KOPT-K1 (cell line): ENCODE results near the gene PNCK.

Source experiments
- H3K27ac ChIP-seq: fragments of 200-600 bp; sonication (generic); 2 replicates; pipeline ENCODE4 v1.5.1; 2016; ENCODE audit warnings: antibody characterized with exemption, mild to moderate bottlenecking, low read depth, low read length; ENCODE audit not compliant: poor library complexity, severe bottlenecking
- H3K36me3 ChIP-seq: fragments of 200-600 bp; sonication (generic); 2 replicates; pipeline ENCODE4 v1.5.1; 2017; ENCODE audit warnings: antibody characterized with exemption, mild to moderate bottlenecking, low read length, moderate library complexity; ENCODE audit not compliant: insufficient read depth
- H3K9me3 ChIP-seq: fragments of 200-600 bp; sonication (generic); 2 replicates; pipeline ENCODE4 v1.5.1; 2017; ENCODE audit warnings: antibody characterized with exemption, low read length, mild to moderate bottlenecking; ENCODE audit not compliant: insufficient read depth, poor library complexity, severe bottlenecking

The PNCK gene

DNA sequence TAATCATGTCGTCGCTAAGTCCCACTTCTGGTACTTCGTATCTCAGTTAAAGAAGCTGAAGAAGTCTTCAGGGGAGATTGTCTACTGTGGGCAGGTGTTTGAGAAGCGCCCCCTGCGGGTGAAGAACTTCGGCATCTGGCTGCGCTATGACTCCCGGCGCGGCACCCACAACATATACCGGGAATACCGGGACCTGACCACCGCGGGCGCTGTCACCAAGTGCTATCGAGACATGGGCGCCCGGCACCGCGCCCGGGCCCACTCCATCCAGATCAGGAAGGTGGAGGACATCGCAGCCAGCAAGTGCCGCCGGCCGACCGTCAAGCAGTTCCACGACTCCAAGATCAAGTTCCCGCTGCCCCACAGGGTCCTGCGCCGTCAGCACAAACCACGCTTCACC, 11.3 kb downstream of the PNCK start:
- no peaks in the 10 kb centered on the region for H3K9me3 ChIP-seq
- H3K27ac ChIP-seq: no peak overlapping the region
- H3K36me3 ChIP-seq: no peaks in the 10 kb centered on the region

GRCh38 chrX:153659268-153659667, 14.3 kb downstream of the PNCK start:
- Histone ChIP-seq H3K9me3 (no peaks in the 10 kb centered on the region), H3K36me3 (no peaks in the 10 kb centered on the region), H3K27ac (no peak overlapping the region)

GRCh38 chrX:153657161-153657560, 16.5 kb downstream of the PNCK start:
- Histone ChIP-seq H3K36me3 (no peaks in the 10 kb centered on the region), H3K27ac (no peak overlapping the region), H3K9me3 (no peaks in the 10 kb centered on the region)

DNA sequence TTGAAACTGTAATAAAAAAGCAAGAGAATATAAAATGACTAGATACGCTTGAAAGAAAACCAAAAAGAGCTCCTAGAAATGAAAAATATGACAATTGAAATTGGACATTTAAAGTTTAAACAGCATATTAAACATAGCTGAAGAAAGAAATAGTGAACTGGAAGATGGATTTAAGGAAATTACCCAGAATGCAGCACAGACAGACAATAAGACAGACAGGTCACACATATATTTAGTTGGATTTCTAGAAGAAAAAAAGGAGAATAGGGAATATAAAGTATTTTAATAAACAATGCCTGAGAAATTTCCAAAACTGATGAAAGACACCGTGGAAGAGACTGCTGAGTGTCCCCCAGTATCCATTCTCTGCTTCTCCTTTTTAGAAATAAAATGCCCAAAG, 20.1 kb downstream of the PNCK start:
- Histone ChIP-seq H3K27ac (no peak overlapping the region), H3K36me3 (no peaks in the 10 kb centered on the region), H3K9me3 (no peaks in the 10 kb centered on the region)

DNA sequence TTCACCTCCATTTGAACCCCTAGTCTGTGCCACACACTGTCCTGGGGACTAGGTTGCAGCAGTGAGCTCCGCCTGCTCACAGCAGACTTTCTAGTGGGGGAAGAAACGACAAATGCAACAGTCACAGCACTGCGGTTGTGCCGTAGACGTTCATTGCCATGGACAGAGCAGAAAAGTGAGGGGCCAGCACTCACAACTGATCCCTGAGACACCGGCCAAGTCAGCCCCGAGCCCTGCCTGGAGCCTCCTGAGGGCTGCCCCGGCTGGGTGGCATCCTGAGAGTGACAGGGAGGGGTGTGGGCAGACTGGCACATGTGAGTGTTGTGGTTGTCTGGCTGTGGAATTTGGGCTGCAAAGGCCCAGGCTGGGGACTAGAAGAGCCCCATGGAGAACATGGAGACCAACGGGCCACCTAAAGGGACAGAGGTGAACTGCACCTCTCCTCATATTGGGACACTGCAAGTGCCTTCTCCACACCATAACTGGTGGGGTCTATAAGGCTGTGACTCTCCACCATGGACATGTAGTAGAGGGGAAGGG, 22.0 kb downstream of the PNCK start:
- H3K9me3 ChIP-seq: no peaks in the 10 kb centered on the region
- no peaks in the 10 kb centered on the region for H3K36me3 ChIP-seq
- H3K27ac ChIP-seq: no peak overlapping the region

DNA sequence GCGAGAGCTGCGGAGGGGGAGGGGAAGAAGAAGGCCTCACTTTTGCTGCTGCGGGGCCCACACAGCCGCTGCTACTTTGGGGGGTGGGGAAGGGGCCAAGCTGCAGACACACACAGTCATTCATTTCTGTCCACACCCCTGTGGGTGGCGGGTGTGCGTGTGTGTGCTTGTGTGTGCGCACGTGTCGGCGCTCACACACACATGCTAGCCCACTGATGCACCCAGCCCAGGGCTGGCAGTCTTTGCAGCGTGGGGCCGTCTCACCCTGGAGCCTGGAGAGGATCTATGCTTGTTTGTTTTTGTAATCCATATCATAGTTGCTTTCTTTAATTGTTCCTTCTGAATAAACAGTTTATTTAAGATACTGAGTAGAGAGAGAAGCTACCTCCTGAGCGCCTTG, 22.7 kb downstream of the PNCK start:
- Histone ChIP-seq H3K27ac (no peak overlapping the region), H3K9me3 (no peaks in the 10 kb centered on the region), H3K36me3 (no peaks in the 10 kb centered on the region)

- H3K9me3 ChIP-seq: no peaks in the 10 kb centered on the region
- no peak overlapping the region for H3K27ac ChIP-seq
- no peaks in the 10 kb centered on the region for H3K36me3 ChIP-seq
Measured at GRCh38 chrX:153649915-153650782, 23.5 kb downstream of the PNCK start.

DNA sequence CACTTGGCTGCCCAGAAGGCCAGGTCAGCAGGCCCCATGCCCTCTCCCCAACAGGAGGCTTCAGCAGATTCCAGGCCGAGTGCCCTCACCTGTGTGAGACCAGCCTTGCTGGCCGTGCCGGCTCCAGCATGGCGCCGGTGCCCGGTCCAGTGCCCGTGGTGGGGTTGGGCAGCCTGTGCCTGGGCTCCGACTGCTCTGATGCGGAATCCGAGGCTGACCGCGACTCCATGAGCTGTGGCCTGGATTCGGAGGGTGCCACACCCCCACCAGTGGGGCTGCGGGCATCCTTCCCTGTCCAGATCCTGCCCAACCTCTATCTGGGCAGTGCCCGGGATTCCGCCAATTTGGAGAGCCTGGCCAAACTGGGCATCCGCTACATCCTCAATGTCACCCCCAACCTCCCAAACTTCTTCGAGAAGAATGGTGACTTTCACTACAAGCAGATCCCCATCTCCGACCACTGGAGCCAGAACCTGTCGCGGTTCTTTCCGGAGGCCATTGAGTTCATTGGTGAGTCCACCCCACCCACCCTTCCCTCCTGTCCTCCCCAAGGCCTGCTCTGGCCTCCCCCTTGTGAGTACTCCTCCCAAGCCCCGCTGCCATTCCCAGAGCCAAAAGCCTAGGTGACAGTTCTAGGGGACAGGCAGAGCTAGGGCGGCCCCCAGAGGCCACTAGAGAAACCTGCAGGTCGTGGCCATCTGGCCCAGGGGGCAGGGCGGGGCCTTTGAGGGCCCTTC, 24.3 kb downstream of the PNCK start:
- Histone ChIP-seq H3K36me3 (no peaks in the 10 kb centered on the region), H3K9me3 (no peaks in the 10 kb centered on the region), H3K27ac (no peak overlapping the region)

GRCh38 chrX:153648358-153649177, 25.0 kb downstream of the PNCK start:
- Histone ChIP-seq H3K27ac (no peak overlapping the region), H3K36me3 (no peaks in the 10 kb centered on the region), H3K9me3 (no peaks in the 10 kb centered on the region)

- Histone ChIP-seq H3K27ac (no peak overlapping the region), H3K9me3 (no peaks in the 10 kb centered on the region), H3K36me3 (no peaks in the 10 kb centered on the region)
Measured at GRCh38 chrX:153647461-153648357, 25.9 kb downstream of the PNCK start.

DNA sequence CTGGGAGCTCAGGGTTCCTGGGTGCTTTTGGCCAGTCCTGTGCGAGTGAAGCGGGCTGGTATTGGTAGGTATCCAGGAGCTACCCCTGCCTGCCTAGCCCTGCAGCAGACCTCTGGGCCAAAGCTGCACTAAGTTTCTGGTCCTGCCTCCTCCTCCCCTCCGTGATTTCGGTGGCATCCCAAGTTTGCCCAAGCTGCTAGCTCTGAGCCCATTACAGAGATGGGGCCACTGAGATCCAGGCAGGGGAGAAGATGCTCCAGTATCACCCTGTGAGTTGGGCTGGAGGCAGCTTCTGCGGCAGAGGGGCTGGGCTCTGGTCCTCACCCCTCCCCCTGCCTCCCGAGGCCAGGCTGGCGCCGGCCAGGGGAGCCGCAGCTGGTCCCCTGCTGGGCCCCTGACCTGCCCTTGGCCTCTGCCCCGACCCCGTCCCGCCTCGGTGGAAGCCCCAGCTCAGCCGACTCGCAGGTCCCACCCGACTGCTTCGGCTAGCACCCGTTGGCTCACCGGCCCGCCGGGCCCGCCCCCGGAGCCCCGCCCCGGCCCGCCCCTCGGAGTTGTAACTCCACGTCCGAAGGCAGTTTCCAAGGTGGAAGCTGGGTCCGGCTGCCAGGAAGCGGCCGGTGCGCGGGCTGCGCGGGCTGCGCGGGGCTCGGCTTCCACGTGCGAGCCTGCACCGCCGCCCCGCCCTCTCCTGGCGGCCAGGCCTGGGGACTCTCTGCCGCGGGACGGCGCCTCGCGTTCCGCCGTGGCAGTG, 26.8 kb downstream of the PNCK start, which contains the start of gene DUSP9:
DUSP9 (plus strand) TSS at position 584 of the 754 bp plus-strand sequence. CDS start 751 bp downstream, outside the sequence.
- H3K27ac ChIP-seq: no peak within 1 kb of the TSS
- H3K9me3 ChIP-seq: no peaks in the 10 kb centered on the region
- H3K36me3 ChIP-seq: no peaks in the 10 kb centered on the region

- Histone ChIP-seq H3K36me3 (no peaks in the 10 kb centered on the region), H3K9me3 (no peaks in the 10 kb centered on the region), H3K27ac (no peak overlapping the region)
Measured at GRCh38 chrX:153645921-153646488, 27.6 kb downstream of the PNCK start.

GRCh38 chrX:153645151-153645550, 28.5 kb downstream of the PNCK start:
- H3K27ac ChIP-seq: no peak overlapping the region
- H3K9me3 ChIP-seq: no peaks in the 10 kb centered on the region
- no peaks in the 10 kb centered on the region for H3K36me3 ChIP-seq
